T-helper 2 cell treated with Interferon-gamma antibody and Interleukin-4, amounts not matched to agents 100 ng/mL and 5 ng/mL, for 36 hours (primary cell): Measurements from ENCODE around the gene FLNB. TPM values are rescaled to one million over a fixed set of nuclear protein-coding genes. Genes with fewer than 3 reads are reported as not detected.

ENCODE experiments used
- intact Hi-C: fragments of 100-400 bp; cut with micrococcal nuclease; formaldehyde crosslinking; loops from one replicate; pipeline ENCODE4 v1.15.1; 2023
- total RNA-seq: library from RNA; stranded (reverse); gene quantifications from 2 replicates; pipeline ENCODE4 v1.2.3, GENCODE V29; 2022

The FLNB gene
- total RNA-seq, 1 donor from 2014 or later: 63.1 TPM

GRCh38 chr3:58006661-58007060 lies 1.6 kb upstream of the FLNB start:
- intact Hi-C loops: loop anchor here (5.0 kb wide), 3 partner anchors 44 to 231 kb away; partner anchors contain the start of gene ABHD6

- intact Hi-C loops: loop anchor here (1.0 to 5.0 kb wide), 5 partner anchors 26 to 228 kb away; partner anchors contain the start of gene ABHD6
Measured at GRCh38 chr3:58009026-58009748, 965 bp downstream of the FLNB start.

GRCh38 chr3:58009749-58010535 lies 1.7 kb downstream of the FLNB start:
- intact Hi-C loops: loop anchor here (1.0 to 5.0 kb wide), 5 partner anchors 25 to 227 kb away; partner anchors contain the start of gene ABHD6

GRCh38 chr3:58010562-58010961 lies 2.3 kb downstream of the FLNB start:
- intact Hi-C loops: no loop called here

GRCh38 chr3:58011580-58011979 lies 3.4 kb downstream of the FLNB start:
- intact Hi-C loops: no loop called here

- intact Hi-C loops: no loop called here
Measured at GRCh38 chr3:58012302-58012701, 4.1 kb downstream of the FLNB start.

- intact Hi-C loops: no loop called here
Measured at GRCh38 chr3:58013099-58013498, 4.9 kb downstream of the FLNB start.

GRCh38 chr3:58013973-58014649 lies 5.9 kb downstream of the FLNB start:
- intact Hi-C loops: no loop called here

- intact Hi-C loops: no loop called here
Measured at GRCh38 chr3:58015520-58015915, 7.3 kb downstream of the FLNB start.

GRCh38 chr3:58016710-58017109 lies 8.5 kb downstream of the FLNB start:
- intact Hi-C loops: no loop called here

- intact Hi-C loops: no loop called here
Measured at GRCh38 chr3:58018892-58019742, 10.9 kb downstream of the FLNB start.

- intact Hi-C loops: no loop called here
Measured at GRCh38 chr3:58020783-58021071, 12.5 kb downstream of the FLNB start.

GRCh38 chr3:58021072-58021959 lies 13.1 kb downstream of the FLNB start:
- intact Hi-C loops: no loop called here

- intact Hi-C loops: no loop called here
Measured at GRCh38 chr3:58021962-58022361, 13.7 kb downstream of the FLNB start.

- intact Hi-C loops: no loop called here
Measured at GRCh38 chr3:58022490-58022889, 14.3 kb downstream of the FLNB start.

- intact Hi-C loops: no loop called here
Measured at GRCh38 chr3:58023531-58023930, 15.3 kb downstream of the FLNB start.

GRCh38 chr3:58025406-58025805 lies 17.2 kb downstream of the FLNB start:
- intact Hi-C loops: no loop called here

GRCh38 chr3:58025837-58026569 lies 17.8 kb downstream of the FLNB start:
- intact Hi-C loops: no loop called here

- intact Hi-C loops: no loop called here
Measured at GRCh38 chr3:58026598-58026997, 18.4 kb downstream of the FLNB start.
